Gastrocnemius medialis (tissue), 4 donors: ENCODE data around the gene PCDH8. TPM values are rescaled to one million over a fixed set of nuclear protein-coding genes. Genes with fewer than 3 reads are reported as not detected.

Source experiments
- ATAC-seq, 2 donors: fragments of 150-250 bp; one replicate each; pipeline ENCODE4 v1.9.1; 2016
- DNase-seq, 2 donors: peaks; one replicate each; pipeline ENCODE4 v3.0.0-alpha.2; 2019
- H3K27ac ChIP-seq, 4 donors: fragments of 200-600 bp; sonication (generic); 1 replicate in 1 of 4; 2 replicates in 3 of 4; pipeline ENCODE4 v1.5.1; 2016 to 2018; ENCODE audit warnings: mild to moderate bottlenecking in 2 of 4, moderate library complexity in 1 of 4
- H3K27me3 ChIP-seq, 3 donors: fragments of 200-600 bp; sonication (generic) in 2 of 3; 1 replicate in 1 of 3; 2 replicates in 2 of 3; pipeline versions ENCODE4 v1.5.1 to v1.6.0; 2016 to 2019; ENCODE audit warnings: mild to moderate bottlenecking in 1 of 3, moderate library complexity in 1 of 3
- H3K36me3 ChIP-seq, 2 donors: fragments of 200-600 bp; sonication (generic) in 1 of 2; one replicate each; pipeline ENCODE4 v1.5.1; 2017 to 2018
- H3K4me1 ChIP-seq, 2 donors: fragments of 200-600 bp; sonication (generic) in 1 of 2; one replicate each; pipeline ENCODE4 v1.5.1; 2016 to 2017; ENCODE audit warnings: mild to moderate bottlenecking in 2 of 2
- H3K4me3 ChIP-seq, 4 donors: fragments of 200-600 bp; sonication (generic) in 3 of 4; 1 replicate in 1 of 4; 2 replicates in 3 of 4; pipeline ENCODE4 v1.5.1; 2016 to 2019; ENCODE audit warnings: mild to moderate bottlenecking in 2 of 4
- H3K9me3 ChIP-seq, 3 donors: fragments of 200-600 bp; sonication (generic) in 2 of 3; 1 replicate in 1 of 3; 2 replicates in 2 of 3; pipeline ENCODE4 v1.5.1; 2016 to 2019
- CTCF ChIP-seq, 5 experiments: fragments of 450-650 bp in 3 of 5; fragments of 200-600 bp in 2 of 5; sonication (generic) in 2 of 5; IDR thresholded peaks in 4 of 5; conservative IDR thresholded peaks in 1 of 5; 1 replicate in 4 of 5; 2 replicates in 1 of 5; pipeline ENCODE4 v1.5.1; 2016 to 2019; ENCODE audit warnings: antibody characterized with exemption in 5 of 5, mild to moderate bottlenecking in 3 of 5, moderate library complexity in 3 of 5
- POLR2A ChIP-seq, 2 donors: fragments of 450-650 bp; IDR thresholded peaks; one replicate each; pipeline ENCODE4 v1.6.1; 2017; ENCODE audit warnings: antibody characterized with exemption in 2 of 2, mild to moderate bottlenecking in 2 of 2, moderate library complexity in 2 of 2
- in situ Hi-C, 4 donors: fragments of 200-750 bp; cut with MboI; loops; one replicate each; pipeline versions ENCODE4 v1.15.0 to v1.8.0; 2017; ENCODE audit warnings: low sequenced_read_pairs in 4 of 4
- intact Hi-C: fragments of 100-400 bp; cut with DNase I; formaldehyde crosslinking; loops from one replicate; pipeline ENCODE4 v1.15.1; 2023; ENCODE audit warnings: low total_unique reads
- total RNA-seq, 4 donors: library from RNA; depleted of rRNA; stranded (reverse); fragments of >200 nt; gene quantifications; one replicate each; pipeline versions ENCODE4 v1.1.0 to v1.2.3, GENCODE V29; 2016

Gene PCDH8
- total RNA-seq, 4 donors from 2014 or later, result 0.39 TPM; not detected in 3

- Histone ChIP-seq H3K9me3 (no peaks in the 10 kb centered on the region), H3K4me3 (peak overlapping the region in 2 of 4 donors; percentile 13 to 28), H3K27ac (no peak overlapping the region), H3K36me3 (no peaks in the 10 kb centered on the region), H3K4me1 (peaks cover 8 to 15% of the 10 kb centered on the region in 2 donors), H3K27me3 (peaks cover 73 to 82% (median 75%) of the 10 kb centered on the region in 3 donors)
- in situ Hi-C loops (no loop called here), intact Hi-C loops (no loop called here)
- TF ChIP-seq CTCF (IDR thresholded peaks at IDR 0.05 in 4 of 5, conservative IDR thresholded peaks at IDR 0.05 in 1 of 5) (no peak), POLR2A (IDR thresholded peaks at IDR 0.05) (no peak)
- ATAC-seq, result no peak
- DNase-seq, result no peak
These were observed 583 bp downstream of the PCDH8 start for GRCh38 chr13:52847682-52848432.

GRCh38 chr13:52847322-52847681, 1.1 kb downstream of the PCDH8 start:
- no peaks in the 10 kb centered on the region for H3K9me3 ChIP-seq
- no peak overlapping the region for H3K27ac ChIP-seq
- TF ChIP-seq CTCF (IDR thresholded peaks at IDR 0.05 in 4 of 5, conservative IDR thresholded peaks at IDR 0.05 in 1 of 5), result no peak
- TF ChIP-seq POLR2A (IDR thresholded peaks at IDR 0.05), result no peak
- peak overlapping the region in 1 of 4 donors; percentile 17 for H3K4me3 ChIP-seq
- intact Hi-C loops (no loop called here), in situ Hi-C loops (no loop called here)
- no peak for DNase-seq
- no peak for ATAC-seq
- peaks cover 8 to 15% of the 10 kb centered on the region in 2 donors for H3K4me1 ChIP-seq
- H3K36me3 ChIP-seq, result no peaks in the 10 kb centered on the region
- peaks cover 75 to 82% (median 80%) of the 10 kb centered on the region in 3 donors for H3K27me3 ChIP-seq

- Histone ChIP-seq H3K4me3 (peak overlapping the region in 1 of 4 donors; percentile 17), H3K27ac (no peak overlapping the region), H3K4me1 (peaks cover 3 to 12% of the 10 kb centered on the region in 2 donors), H3K27me3 (peaks cover 74 to 82% (median 81%) of the 10 kb centered on the region in 3 donors), H3K36me3 (no peaks in the 10 kb centered on the region), H3K9me3 (no peaks in the 10 kb centered on the region)
- in situ Hi-C loops (no loop called here), intact Hi-C loops (no loop called here)
- no peak for ATAC-seq
- TF ChIP-seq CTCF (IDR thresholded peaks at IDR 0.05 in 4 of 5, conservative IDR thresholded peaks at IDR 0.05 in 1 of 5) (no peak), POLR2A (IDR thresholded peaks at IDR 0.05) (no peak)
- DNase-seq, result no peak
These were observed 1.7 kb downstream of the PCDH8 start for GRCh38 chr13:52846567-52847321.

GRCh38 chr13:52845766-52846566, 2.5 kb downstream of the PCDH8 start:
- Histone ChIP-seq H3K9me3 (no peaks in the 10 kb centered on the region), H3K27me3 (peaks cover 74 to 82% (median 76%) of the 10 kb centered on the region in 3 donors), H3K36me3 (no peaks in the 10 kb centered on the region), H3K27ac (no peak overlapping the region), H3K4me3 (no peak overlapping the region), H3K4me1 (peaks cover 0 to 4% of the 10 kb centered on the region in 2 donors)
- DNase-seq (no peak), ATAC-seq (no peak)
- in situ Hi-C loops (no loop called here), intact Hi-C loops (no loop called here)
- no peak for TF ChIP-seq POLR2A (IDR thresholded peaks at IDR 0.05)
- no peak for TF ChIP-seq CTCF (IDR thresholded peaks at IDR 0.05 in 4 of 5, conservative IDR thresholded peaks at IDR 0.05 in 1 of 5)
